Measurements from ENCODE around the gene CARM1.
"Not testable (repeated sequence)": the region's sequence is repeated elsewhere in the genome, so short reads cannot be mapped to it uniquely, and the experiment has no call there.

Gene CARM1

GRCh38 chr19:10848230-10848856 lies 23.0 kb upstream of the CARM1 start, which contains the start of gene C19orf38:
Gene C19orf38 (plus strand): TSS chr19:10848415. CDS start chr19:10848509, 94 bp downstream.
- no peak for DNase-seq

- no peak for DNase-seq
Measured at GRCh38 chr19:10850631-10851030, 20.7 kb upstream of the CARM1 start.

- peak; percentile 88 for DNase-seq
Measured at GRCh38 chr19:10852098-10852800, 19.1 kb upstream of the CARM1 start.

- DNase-seq, result no peak
Measured at GRCh38 chr19:10852941-10853340, 18.4 kb upstream of the CARM1 start.

- DNase-seq, result no peak
Measured at GRCh38 chr19:10854350-10855089, 16.8 kb upstream of the CARM1 start.

GRCh38 chr19:10855879-10856522 lies 15.4 kb upstream of the CARM1 start:
- DNase-seq, result no peak

GRCh38 chr19:10856899-10857298 lies 14.5 kb upstream of the CARM1 start:
- not testable (repeated sequence) for DNase-seq

- DNase-seq, result no peak
Measured at GRCh38 chr19:10858204-10858828, 13.0 kb upstream of the CARM1 start.

- no peak for DNase-seq
Measured at GRCh38 chr19:10861103-10861651, 10.2 kb upstream of the CARM1 start.

- DNase-seq, result no peak
Measured at GRCh38 chr19:10862561-10863106, 8.7 kb upstream of the CARM1 start.

- DNase-seq, result no peak
Measured at GRCh38 chr19:10863107-10863717, 8.1 kb upstream of the CARM1 start.

GRCh38 chr19:10864538-10864899 lies 6.8 kb upstream of the CARM1 start:
- DNase-seq, result peak; percentile 58

GRCh38 chr19:10866495-10866894 lies 4.9 kb upstream of the CARM1 start:
- no peak for DNase-seq

GRCh38 chr19:10868872-10869547 lies 2.3 kb upstream of the CARM1 start:
- DNase-seq, result no peak

GRCh38 chr19:10869872-10870311 lies 1.5 kb upstream of the CARM1 start:
- DNase-seq, result not testable (repeated sequence)

- no peak for DNase-seq
Measured at GRCh38 chr19:10870501-10870954, 825 bp upstream of the CARM1 start.

- DNase-seq, result no peak
Measured at GRCh38 chr19:10871711-10872545, 575 bp downstream of the CARM1 start.

- no peak for DNase-seq
Measured at GRCh38 chr19:10872546-10873107, 1.3 kb downstream of the CARM1 start.

- DNase-seq, result no peak
Measured at GRCh38 chr19:10874024-10874423, 2.7 kb downstream of the CARM1 start.
